ENCODE data around the gene BAX.

BAX gene

DNA sequence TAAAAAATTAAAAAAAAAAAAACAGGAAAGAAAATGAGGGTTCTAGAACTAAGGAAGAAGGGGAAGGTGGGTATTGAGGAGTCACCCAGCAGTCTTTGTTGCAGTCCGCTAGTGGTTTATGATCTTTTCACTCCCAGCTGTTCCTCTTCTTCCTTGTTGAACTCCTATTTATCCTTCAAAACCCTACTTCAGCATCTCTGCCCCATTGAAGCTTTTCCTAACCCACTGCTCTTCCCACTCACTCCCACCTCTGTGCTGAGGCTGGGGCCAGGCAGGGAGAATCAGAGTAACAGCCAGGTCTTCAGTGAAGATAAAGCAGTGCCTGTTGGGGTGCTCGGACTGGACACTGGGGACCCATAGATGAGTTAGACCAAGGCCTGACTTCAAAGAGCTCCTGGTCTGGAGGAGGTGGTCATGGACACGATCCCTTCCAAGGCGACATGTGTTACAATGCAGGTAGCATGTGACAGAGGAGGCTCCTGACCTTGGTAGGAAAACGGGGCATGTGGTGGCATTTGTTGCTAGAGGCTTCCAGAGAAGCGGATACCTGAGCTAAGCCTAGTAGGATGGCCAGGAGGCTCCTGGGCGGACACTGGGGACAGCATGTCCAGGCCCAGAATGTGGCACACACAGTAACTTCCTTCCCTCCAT, 50.4 kb downstream of the BAX start:
- no peak for DNase-seq (ENCODE audit: low read depth)
- H3K4me3 ChIP-seq (replicated peaks; ENCODE audit: low read depth, low read length) = no peak overlapping the region
- TF ChIP-seq, protein P1, sequence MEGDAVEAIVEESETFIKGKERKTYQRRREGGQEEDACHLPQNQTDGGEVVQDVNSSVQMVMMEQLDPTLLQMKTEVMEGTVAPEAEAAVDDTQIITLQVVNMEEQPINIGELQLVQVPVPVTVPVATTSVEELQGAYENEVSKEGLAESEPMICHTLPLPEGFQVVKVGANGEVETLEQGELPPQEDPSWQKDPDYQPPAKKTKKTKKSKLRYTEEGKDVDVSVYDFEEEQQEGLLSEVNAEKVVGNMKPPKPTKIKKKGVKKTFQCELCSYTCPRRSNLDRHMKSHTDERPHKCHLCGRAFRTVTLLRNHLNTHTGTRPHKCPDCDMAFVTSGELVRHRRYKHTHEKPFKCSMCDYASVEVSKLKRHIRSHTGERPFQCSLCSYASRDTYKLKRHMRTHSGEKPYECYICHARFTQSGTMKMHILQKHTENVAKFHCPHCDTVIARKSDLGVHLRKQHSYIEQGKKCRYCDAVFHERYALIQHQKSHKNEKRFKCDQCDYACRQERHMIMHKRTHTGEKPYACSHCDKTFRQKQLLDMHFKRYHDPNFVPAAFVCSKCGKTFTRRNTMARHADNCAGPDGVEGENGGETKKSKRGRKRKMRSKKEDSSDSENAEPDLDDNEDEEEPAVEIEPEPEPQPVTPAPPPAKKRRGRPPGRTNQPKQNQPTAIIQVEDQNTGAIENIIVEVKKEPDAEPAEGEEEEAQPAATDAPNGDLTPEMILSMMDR (IDR thresholded peaks at IDR 0.05; ENCODE audit: low read length, missing control alignments) = no peak

DNA sequence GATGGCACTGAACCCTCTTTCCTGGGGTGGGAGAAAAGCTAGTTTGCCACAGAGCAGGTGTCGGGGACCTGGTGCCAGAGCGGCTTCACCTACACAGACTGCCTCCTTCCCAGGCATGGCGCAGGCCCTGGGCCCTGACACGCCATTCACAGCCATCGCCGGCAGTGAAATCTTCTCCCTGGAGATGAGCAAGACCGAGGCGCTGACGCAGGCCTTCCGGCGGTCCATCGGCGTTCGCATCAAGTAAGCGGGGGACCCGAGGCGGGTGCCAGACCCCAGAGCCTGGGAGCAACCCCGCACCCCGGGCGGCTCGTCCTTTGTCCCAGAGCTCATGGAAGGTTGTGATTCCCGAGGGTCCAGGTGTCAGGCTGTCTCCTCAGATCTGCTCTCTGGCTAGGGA, 52.2 kb downstream of the BAX start:
- no peak for DNase-seq (ENCODE audit: low read depth)
- TF ChIP-seq, protein P1 (IDR thresholded peaks at IDR 0.05; ENCODE audit: low read length, missing control alignments) = no peak
- no peak overlapping the region for H3K4me3 ChIP-seq (replicated peaks; ENCODE audit: low read depth, low read length)

DNA sequence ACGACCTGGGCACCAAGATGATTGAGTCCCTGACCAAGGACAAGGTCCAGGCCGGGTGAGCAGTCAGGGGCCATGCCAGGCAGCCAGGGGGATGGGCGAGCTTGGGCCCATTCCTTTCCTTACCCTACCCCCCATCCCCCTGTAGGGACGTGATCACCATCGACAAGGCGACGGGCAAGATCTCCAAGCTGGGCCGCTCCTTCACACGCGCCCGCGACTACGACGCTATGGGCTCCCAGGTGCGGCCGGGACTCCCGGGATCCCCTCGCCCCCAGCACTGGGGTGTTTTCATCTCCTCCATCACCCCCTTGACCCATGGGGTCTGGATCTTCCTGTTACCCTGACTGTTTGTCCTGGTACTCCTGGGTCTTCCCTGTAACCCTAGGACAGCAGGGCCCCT, 55.2 kb downstream of the BAX start:
- TF ChIP-seq, protein P1 (IDR thresholded peaks at IDR 0.05; ENCODE audit: low read length, missing control alignments) = no peak

DNA sequence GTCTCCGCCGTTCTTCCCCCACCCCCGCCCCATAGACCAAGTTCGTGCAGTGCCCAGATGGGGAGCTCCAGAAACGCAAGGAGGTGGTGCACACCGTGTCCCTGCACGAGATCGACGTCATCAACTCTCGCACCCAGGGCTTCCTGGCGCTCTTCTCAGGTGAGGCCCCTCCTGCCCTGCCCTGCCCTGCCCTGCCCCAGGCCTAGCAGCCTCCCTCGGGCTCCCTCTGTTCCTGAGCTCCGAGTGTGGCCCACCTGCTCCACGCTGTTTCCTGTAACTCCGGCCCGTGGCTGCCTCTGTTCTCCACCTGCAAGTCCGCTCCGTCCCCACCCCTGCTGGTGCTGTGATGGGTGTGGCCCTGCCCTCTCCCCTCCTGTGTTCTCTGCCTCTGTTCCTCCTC, 55.8 kb downstream of the BAX start:
- DNase-seq (ENCODE audit: low read depth) = no peak
- TF ChIP-seq, protein P1 (IDR thresholded peaks at IDR 0.05; ENCODE audit: low read length, missing control alignments) = no peak
- H3K4me3 ChIP-seq (replicated peaks; ENCODE audit: low read depth, low read length) = no peak overlapping the region

More for the DNA sequence above, 55.2 kb downstream of the BAX start:
- no peak for DNase-seq (ENCODE audit: low read depth)
- H3K4me3 ChIP-seq (replicated peaks; ENCODE audit: low read depth, low read length) = no peak overlapping the region

DNA sequence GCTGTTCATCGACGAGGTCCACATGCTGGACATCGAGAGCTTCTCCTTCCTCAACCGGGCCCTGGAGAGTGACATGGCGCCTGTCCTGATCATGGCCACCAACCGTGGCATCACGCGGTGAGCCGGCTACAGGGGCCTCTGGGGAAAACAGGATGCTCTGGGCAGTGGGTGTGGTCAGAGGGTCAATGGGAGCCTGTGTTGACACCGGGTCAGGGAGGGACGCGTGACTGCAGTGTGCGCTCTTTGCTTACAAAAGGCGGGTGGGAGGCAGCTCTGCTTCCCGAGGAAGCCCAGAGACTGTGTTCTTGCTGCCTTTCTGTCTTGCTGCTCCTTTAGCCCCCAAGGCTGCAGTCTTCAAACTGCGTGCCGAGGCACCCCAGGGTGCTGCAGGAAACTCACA, 56.5 kb downstream of the BAX start:
- TF ChIP-seq, protein P1 (IDR thresholded peaks at IDR 0.05; ENCODE audit: low read length, missing control alignments) = no peak
- no peak for DNase-seq (ENCODE audit: low read depth)
- no peak overlapping the region for H3K4me3 ChIP-seq (replicated peaks; ENCODE audit: low read depth, low read length)

All from fibroblast of pulmonary artery (primary cell).